Measurements from ENCODE around the gene FYN.

GRCh38 chr6:111669326-111669725 is 203.9 kb downstream of the FYN start:
- no peak for TF ChIP-seq CTCF (IDR thresholded peaks at IDR 0.05 in 2 of 3, conservative IDR thresholded peaks at IDR 0.05 in 1 of 3; ENCODE audit: borderline replicate concordance in 1 of 3, insufficient read depth in 1 of 3, low read depth in 2 of 3, low read length in 2 of 3)
- no peak for TF ChIP-seq MAX (IDR thresholded peaks at IDR 0.05)
- TF ChIP-seq ATF3 (IDR thresholded peaks at IDR 0.05): no peak
- TF ChIP-seq EZH2 (IDR thresholded peaks at IDR 0.05): no peak
- no peak for TF ChIP-seq FOSL1 (IDR thresholded peaks at IDR 0.05; ENCODE audit: low read depth)
- TF ChIP-seq ELF1 (IDR thresholded peaks at IDR 0.05; ENCODE audit: borderline replicate concordance, low read depth): no peak
- TF ChIP-seq SP1 (IDR thresholded peaks at IDR 0.05; ENCODE audit: low read depth): no peak
- no peak for TF ChIP-seq SRF (IDR thresholded peaks at IDR 0.05; ENCODE audit: low read depth)
- no peak for TF ChIP-seq JUND (IDR thresholded peaks at IDR 0.05)
